Neutrophil (primary cell): ENCODE data around the gene PRDM1.

Experiments
- H3K27ac ChIP-seq: fragments of 200-600 bp; sonication (generic); 2 replicates; pipeline ENCODE4 v1.5.1; 2016; ENCODE audit warnings: mild to moderate bottlenecking, moderate library complexity
- H3K27me3 ChIP-seq: fragments of 200-600 bp; sonication (generic); 2 replicates; pipeline ENCODE4 v1.6.0; 2016; ENCODE audit warnings: mild to moderate bottlenecking
- H3K36me3 ChIP-seq: fragments of 200-600 bp; sonication (generic); 2 replicates; pipeline ENCODE4 v1.5.1; 2017
- H3K4me1 ChIP-seq, 2 experiments: fragments of 200-600 bp in 1 of 2; sonication (generic) in 1 of 2; 1 replicate in 1 of 2; 2 replicates in 1 of 2; pipeline versions ENCODE4 v1.5.1 to v1.6.1; 2013 to 2016; ENCODE audit warnings: low read depth in 1 of 2, low read length in 1 of 2, mild to moderate bottlenecking in 1 of 2, moderate library complexity in 1 of 2; ENCODE audit not compliant: control insufficient read depth in 1 of 2, insufficient read depth in 1 of 2
- H3K4me3 ChIP-seq, 2 experiments: fragments of 200-600 bp in 1 of 2; sonication (generic) in 1 of 2; 1 replicate in 1 of 2; 2 replicates in 1 of 2; pipeline ENCODE4 v1.5.1; 2013 to 2016; ENCODE audit warnings: low read depth in 1 of 2, low read length in 1 of 2, mild to moderate bottlenecking in 1 of 2, moderate library complexity in 1 of 2
- H3K9me3 ChIP-seq: fragments of 200-600 bp; sonication (generic); 2 replicates; pipeline ENCODE4 v1.5.1; 2016
- CTCF ChIP-seq: fragments of 200-600 bp; sonication (generic); IDR thresholded peaks from 2 replicates; pipeline ENCODE4 v1.5.1; 2016; ENCODE audit warnings: antibody characterized with exemption

Gene PRDM1

GRCh38 chr6:106110164-106110826, 24.2 kb downstream of the PRDM1 start:
- H3K27ac ChIP-seq, result no peak overlapping the region
- H3K9me3 ChIP-seq, result no peaks in the 10 kb centered on the region
- peaks cover 0 to 4% of the 10 kb centered on the region in 2 experiments for H3K4me1 ChIP-seq
- H3K36me3 ChIP-seq, result peaks cover 20% of the 10 kb centered on the region
- TF ChIP-seq CTCF, result no peak
- H3K4me3 ChIP-seq, result no peak overlapping the region
- H3K27me3 ChIP-seq, result peaks cover 5% of the 10 kb centered on the region

DNA sequence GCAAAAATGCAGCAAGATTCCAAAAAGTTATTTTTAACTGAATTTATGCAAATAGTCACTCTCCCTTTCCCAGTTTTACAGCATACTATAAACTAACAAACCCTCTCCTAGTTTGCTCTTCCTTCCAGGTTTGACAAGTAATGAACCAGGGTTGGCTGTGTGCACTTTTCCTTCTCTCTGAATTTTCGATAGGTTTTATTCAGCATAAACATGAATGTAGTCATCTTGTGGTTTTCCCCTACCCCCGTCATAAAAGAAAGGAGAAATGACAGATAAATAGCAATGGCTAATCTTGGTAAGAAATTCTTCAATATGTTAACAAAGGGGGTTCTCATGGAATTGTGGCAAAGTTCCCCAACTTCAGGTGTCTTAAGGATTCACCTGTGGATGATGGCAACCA, 26.3 kb downstream of the PRDM1 start:
- Histone ChIP-seq H3K9me3 (no peaks in the 10 kb centered on the region), H3K27ac (no peak overlapping the region), H3K4me1 (peaks cover 5 to 6% of the 10 kb centered on the region in 2 experiments)

DNA sequence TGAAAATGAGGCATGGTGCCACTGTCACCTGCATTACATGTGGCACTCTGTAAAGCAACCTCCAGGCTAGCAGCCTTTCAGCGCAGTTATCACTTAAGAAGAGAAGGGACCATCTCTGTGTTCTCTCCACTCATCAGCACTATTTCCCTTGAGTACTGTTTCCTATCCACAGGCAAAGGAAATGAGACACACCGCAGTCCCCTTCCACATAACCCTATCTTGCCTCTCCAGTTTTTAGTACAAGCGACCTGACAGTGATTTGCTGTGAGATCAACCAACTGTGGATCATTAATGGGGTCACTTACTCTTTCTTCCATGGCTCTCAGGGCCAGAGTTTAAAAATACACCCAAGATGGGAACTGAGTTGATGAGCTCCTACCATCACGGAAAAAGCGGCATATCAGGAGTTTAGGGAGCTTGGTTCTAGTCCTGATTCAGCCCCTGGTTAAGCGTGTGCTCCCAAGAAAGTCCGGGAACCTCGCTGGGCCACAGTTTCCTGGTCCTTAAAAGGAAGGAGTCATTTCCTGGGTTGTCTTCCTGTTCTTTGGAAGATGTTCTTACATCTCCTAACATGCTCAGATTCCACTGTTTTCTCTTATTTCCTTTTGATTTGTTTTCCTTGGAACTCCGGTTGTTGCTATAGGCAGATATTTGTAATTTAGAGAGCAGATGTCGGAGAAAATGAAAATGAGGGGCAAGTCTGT, 27.3 kb downstream of the PRDM1 start:
- Histone ChIP-seq H3K27ac (no peak overlapping the region), H3K36me3 (no peaks in the 10 kb centered on the region), H3K4me3 (no peak overlapping the region), H3K4me1 (peaks cover 9 to 10% of the 10 kb centered on the region in 2 experiments), H3K27me3 (peaks cover 5% of the 10 kb centered on the region), H3K9me3 (no peaks in the 10 kb centered on the region)
- TF ChIP-seq CTCF, result no peak

More for the DNA sequence above, 26.3 kb downstream of the PRDM1 start:
- peaks cover 5% of the 10 kb centered on the region for H3K27me3 ChIP-seq
- no peak overlapping the region for H3K4me3 ChIP-seq
- no peak for TF ChIP-seq CTCF
- no peaks in the 10 kb centered on the region for H3K36me3 ChIP-seq

DNA sequence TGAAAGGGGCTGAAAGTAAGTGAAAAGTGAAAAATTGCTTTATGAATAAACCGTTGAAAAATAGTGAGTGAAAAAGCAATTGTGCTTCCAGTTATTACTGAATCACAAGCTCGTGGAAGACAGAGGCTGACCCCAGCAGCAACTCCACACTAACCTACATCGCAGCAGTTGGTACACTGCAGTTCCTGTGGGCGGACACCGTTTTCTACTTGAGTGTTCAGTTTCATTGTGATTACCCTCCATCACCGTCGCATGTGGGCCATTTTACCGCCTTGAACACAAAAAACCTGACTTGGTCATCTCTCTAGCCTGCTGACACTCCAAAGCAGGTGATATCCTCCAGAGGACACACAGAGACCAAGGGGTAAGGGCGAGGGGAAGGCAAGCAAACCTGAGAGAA, 28.4 kb downstream of the PRDM1 start:
- Histone ChIP-seq H3K27ac (no peak overlapping the region), H3K27me3 (peaks cover 5% of the 10 kb centered on the region), H3K4me3 (no peak overlapping the region), H3K9me3 (no peaks in the 10 kb centered on the region), H3K36me3 (no peaks in the 10 kb centered on the region), H3K4me1 (peaks cover 9 to 10% of the 10 kb centered on the region in 2 experiments)
- no peak for TF ChIP-seq CTCF

DNA sequence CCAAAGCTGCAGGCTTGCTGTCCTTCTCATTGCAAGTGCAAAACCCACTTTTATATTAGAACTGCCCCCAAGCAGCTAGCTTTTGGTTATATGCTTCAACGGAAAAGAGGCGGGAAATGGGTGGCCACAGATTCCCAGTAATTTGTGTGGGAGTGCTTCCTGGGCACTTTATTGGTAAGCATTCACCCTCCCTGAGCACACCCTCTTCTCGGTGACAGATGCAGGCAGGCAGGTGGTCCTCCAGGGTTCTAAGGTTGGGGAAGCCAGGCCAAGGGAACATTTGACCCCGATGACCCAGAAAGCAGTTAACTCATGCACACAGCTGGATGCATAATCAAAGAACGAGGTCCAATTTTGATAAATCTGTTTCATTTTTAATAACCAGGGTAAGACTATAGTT, 29.1 kb downstream of the PRDM1 start:
- TF ChIP-seq CTCF, result no peak
- no peaks in the 10 kb centered on the region for H3K9me3 ChIP-seq

More for the DNA sequence above, 29.1 kb downstream of the PRDM1 start:
- Histone ChIP-seq H3K27me3 (peaks cover 5% of the 10 kb centered on the region), H3K27ac (no peak overlapping the region), H3K4me1 (peaks cover 9 to 10% of the 10 kb centered on the region in 2 experiments), H3K4me3 (no peak overlapping the region), H3K36me3 (no peaks in the 10 kb centered on the region)
